Gastrocnemius medialis (tissue), 4 donors: ENCODE data around the gene BBX.

Experiments
- CTCF ChIP-seq, 5 experiments: fragments of 450-650 bp in 3 of 5; fragments of 200-600 bp in 2 of 5; sonication (generic) in 2 of 5; IDR thresholded peaks in 4 of 5; conservative IDR thresholded peaks in 1 of 5; 1 replicate in 4 of 5; 2 replicates in 1 of 5; pipeline ENCODE4 v1.5.1; 2016 to 2019; ENCODE audit warnings: antibody characterized with exemption in 5 of 5, mild to moderate bottlenecking in 3 of 5, moderate library complexity in 3 of 5
- POLR2A ChIP-seq, 2 donors: fragments of 450-650 bp; IDR thresholded peaks; one replicate each; pipeline ENCODE4 v1.6.1; 2017; ENCODE audit warnings: antibody characterized with exemption in 2 of 2, mild to moderate bottlenecking in 2 of 2, moderate library complexity in 2 of 2

- TF ChIP-seq CTCF (IDR thresholded peaks at IDR 0.05 in 4 of 5, conservative IDR thresholded peaks at IDR 0.05 in 1 of 5): no peak
- TF ChIP-seq POLR2A (IDR thresholded peaks at IDR 0.05): no peak
Observed at GRCh38 chr3:107699682-107700081, 176.9 kb downstream of the BBX start.
